NB4 (cell line): ENCODE measurements around the gene GCNT4.
"Not testable (repeated sequence)": the region's sequence is repeated elsewhere in the genome, so short reads cannot be mapped to it uniquely, and the experiment has no call there.

Experiments
- POLR2A ChIP-seq: IDR thresholded peaks from 2 replicates; pipeline ENCODE4 v1.6.1; 2011; ENCODE audit warnings: mild to moderate bottlenecking; ENCODE audit not compliant: insufficient read length; ENCODE audit errors: extremely low read depth
- TF ChIP-seq, protein P1 (sequence below): IDR thresholded peaks from one replicate; pipeline ENCODE4 v1.5.1; 2012; ENCODE audit warnings: low read depth, low read length

DNA sequence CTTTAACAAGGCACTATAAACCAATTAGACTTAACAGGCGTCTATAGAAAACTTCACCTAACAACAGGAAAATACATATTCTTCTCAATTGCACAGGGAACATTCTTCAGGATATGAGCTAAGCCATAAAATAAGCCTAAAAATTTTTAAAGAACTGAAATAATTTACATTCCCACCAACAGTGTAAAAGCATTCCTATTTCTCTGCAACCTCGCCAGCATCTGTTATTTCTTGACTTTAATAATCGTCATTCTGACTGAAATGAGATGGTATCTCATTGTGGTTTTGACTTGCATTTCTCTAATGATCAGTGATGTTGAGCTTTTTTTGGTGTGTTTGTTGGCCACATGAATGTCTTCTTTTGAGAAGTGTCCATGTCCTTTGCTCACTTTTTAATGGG, 43.6 kb upstream of the GCNT4 start:
- TF ChIP-seq, protein P1, sequence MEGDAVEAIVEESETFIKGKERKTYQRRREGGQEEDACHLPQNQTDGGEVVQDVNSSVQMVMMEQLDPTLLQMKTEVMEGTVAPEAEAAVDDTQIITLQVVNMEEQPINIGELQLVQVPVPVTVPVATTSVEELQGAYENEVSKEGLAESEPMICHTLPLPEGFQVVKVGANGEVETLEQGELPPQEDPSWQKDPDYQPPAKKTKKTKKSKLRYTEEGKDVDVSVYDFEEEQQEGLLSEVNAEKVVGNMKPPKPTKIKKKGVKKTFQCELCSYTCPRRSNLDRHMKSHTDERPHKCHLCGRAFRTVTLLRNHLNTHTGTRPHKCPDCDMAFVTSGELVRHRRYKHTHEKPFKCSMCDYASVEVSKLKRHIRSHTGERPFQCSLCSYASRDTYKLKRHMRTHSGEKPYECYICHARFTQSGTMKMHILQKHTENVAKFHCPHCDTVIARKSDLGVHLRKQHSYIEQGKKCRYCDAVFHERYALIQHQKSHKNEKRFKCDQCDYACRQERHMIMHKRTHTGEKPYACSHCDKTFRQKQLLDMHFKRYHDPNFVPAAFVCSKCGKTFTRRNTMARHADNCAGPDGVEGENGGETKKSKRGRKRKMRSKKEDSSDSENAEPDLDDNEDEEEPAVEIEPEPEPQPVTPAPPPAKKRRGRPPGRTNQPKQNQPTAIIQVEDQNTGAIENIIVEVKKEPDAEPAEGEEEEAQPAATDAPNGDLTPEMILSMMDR, result not testable (repeated sequence)
- not testable (repeated sequence) for TF ChIP-seq POLR2A
